ENCODE results near the gene RBM47.
"Not testable (repeated sequence)": the region's sequence is repeated elsewhere in the genome, so short reads cannot be mapped to it uniquely, and the experiment has no call there.

Gene RBM47

DNA sequence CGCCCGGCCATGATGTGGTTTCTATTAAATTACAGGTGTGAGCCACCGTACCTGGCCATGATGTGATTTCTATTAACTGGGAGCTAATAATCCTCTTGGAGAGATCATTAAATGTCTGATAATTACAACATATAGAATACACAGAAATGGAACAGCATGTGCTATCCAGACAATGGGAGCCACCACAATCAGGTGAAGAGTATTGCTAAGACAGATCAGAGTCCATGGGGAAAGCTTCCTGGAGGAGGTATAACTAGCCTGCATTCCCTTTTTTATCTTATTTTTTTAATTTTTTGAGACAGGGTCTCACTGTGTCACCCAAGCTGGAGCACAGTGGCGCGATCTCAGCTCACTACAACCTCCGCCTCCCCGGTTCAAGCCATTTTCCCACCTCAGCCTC, 147.7 kb downstream of the RBM47 start:
- DNase-seq: no peak

DNA sequence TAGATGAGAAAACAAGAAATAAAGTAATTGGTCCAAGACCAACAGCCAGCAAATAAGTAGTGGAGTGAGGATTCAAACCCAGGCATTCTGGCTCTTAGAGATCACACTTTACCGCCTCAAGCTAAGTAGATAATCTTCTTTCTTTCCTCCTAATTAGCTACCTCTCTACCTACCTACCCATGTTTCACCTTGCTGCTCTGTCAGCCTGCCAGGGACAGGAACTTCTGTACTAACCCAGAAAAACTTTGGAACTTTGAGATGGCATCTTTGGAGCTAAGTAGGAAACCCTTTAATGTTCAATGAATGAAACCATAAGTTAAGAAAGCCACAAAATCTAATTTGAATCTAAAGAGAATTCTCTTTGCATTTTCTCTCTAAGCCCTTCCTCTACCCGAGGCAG, 149.4 kb downstream of the RBM47 start:
- no peak for DNase-seq

DNA sequence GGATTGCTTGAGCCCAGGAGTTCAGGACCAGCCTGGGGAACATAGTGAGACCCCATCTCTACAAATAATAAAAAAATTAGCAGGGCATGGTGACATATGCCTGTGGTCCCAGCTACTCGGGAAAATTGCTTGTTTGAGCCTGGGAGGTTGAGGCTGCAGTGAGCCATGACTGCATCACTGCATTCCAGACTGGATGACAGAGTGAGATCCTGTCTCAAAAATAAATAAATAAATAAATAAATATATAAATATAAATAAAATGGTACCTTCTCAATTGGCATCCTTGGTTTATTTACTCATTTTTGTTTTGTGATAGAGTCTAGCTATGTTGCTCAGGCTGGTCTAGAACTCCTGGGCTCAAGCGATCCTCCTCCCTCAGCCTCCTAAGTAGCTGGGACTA, 150.3 kb downstream of the RBM47 start:
- no peak for DNase-seq

DNA sequence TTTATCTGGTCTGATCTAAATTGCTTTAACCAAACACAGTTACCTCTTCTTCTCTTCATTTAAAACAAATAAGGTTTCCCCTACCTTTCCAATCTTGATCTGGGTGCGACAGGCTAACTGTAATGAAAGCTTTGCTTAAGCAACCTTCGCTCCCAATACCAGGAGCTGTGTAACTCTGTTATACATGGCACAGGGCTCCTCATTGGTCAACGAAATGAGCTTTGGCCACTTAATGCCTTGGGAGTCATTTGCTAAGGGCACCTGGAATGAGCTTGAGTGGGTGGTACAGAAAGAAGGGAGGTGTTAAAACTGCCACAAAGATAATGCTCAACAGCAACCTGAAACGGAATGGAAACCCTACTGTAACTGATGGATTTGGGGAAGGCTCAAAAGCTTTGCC, 154.1 kb downstream of the RBM47 start:
- DNase-seq: peak; percentile 85

DNA sequence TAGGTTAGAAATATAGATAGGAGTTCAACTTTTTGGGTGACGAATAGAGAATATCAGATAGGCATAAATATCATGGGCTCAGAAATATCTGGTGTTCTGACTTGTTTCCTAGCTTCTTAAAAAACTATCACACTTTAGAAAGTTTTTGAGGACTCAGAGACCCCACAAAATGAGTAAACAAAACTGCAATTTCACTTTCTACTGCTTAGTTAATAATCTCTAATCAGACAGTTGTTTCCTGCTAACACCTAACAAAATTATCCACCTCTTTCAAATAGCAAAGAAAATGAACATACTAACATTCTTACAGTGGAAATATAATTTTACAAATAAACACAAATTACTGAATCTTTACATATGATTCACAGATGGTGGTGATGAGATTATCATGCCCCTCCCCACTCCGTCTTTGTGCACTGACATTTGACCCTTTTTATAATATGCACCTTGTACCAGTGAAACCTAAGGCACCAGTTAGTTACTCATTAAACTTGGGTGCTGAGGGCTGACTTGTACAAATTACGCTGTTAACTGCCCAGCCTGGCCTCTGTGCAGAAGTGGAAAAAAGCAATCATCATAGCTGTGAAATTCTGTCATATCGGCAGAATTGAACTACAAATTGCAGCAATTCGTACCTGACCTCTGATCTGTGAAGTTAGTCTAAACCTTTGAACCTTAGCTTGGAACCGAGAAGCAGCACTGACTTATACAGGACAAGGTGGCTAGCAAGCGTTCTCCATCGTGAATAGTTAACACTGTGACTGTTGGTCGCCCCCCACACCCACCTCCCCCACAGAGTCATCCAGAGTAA, 155.9 kb downstream of the RBM47 start:
- peak; percentile 12 for DNase-seq

DNA sequence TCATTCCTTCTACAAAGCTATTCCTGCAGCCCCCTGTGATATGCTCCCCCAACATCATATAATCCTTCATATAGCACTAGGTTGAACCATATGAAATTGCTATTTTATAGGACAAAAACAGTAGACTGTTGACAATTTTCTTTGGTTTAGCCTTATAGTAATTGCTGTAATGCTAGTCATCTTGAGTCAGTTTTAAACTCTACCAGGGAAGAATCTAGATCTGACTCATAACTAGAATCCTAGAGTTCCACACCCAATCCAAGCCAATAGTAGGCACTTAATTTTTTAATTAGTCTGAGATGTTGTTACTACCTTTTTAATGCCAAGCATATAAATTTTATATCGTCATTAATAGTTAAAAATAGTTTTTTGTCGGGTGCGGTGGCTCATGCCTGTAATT, 157.7 kb downstream of the RBM47 start:
- DNase-seq: no peak

DNA sequence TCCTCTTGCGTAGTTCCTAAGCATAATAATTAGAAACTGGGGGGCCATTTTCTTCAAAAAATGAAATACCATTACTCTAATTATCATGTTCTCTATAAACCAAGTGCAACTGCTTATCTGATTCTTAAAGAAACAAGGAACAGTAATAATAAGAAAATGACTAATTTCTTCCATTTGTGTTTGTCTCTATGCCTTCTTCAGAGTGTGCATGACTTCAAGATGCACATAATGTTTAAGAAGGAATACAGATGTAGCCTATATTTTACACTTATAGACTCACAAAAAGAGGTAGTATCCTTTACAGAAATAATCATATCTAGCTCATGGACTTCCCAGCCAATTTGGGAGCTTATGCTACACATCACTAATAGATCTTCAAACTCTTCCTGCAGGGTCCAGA, 162.9 kb downstream of the RBM47 start:
- DNase-seq: no peak

DNA sequence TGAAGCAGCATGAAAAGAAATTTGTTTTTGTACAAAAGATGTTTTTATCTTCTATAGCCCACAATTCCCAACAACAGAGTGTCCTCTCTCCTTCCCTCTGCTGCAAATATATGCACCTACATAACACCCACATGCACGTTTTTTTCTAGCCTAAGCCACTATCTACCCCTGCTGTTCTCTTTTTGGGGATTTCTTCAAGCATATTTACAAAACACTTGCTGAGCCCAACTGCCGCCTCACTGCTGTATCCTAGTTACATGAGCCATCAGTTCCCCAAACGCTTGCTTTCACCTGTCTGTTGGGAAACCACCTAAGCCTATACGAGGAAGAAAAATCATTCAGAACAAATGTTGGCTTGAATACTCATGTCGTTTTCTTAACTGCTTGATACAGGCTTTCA, 167.3 kb downstream of the RBM47 start:
- peak; percentile 72 for DNase-seq

DNA sequence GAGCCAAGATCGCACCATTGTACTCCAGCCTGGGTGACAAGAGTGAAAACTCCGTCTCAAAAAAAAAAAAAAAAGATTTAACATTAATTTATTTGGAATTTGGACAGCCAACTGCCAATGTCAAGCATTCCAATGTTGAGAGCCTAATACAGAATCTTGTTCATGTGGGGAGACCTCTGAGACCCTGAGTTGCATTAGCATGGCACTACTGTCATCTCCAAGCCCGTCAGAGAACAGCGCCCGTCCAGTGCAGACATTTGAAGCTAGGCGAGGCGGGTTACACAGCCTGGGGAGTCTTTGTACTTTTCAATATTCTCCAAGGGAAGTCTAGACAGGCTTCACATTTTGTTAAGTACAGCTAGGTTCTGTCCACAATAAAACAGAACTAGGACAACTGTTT, 167.8 kb downstream of the RBM47 start:
- peak; percentile 23 for DNase-seq

DNA sequence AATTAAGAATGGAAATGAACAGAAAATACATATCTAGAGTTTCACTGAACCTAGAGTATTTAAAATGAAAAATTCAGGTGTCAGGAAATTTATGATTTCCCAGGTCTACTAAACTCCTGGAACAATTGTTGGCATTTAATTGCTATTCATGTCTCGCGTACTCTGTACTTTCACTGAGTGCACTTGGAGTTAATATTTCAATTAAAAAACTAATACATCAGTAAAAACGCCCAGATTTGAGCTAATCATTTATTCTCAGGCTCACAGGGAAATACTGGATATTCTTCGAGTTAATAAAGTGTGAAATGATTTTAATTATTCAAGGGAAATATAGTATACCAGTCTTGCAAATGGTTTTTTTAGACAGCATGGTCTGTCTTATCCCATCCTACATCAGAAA, 168.6 kb downstream of the RBM47 start:
- DNase-seq: no peak

DNA sequence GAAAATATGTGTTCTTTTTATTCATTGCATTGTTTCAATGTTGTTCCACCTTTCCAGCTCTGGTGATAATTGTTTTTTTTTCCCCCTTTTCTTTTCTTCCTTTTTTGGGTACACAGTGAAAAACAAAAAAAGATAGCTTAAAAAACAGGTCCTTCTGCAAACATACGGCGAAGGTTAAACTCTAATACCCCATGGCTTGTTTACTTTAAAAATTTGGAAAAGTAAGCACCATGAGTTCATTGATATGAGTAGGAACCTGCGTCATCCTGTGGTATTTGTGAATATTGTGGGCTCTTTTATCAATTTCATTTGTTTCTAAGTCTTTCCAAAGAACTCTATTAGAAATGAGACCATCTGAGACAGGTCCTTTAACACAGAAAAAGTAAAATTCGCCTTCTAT, 171.0 kb downstream of the RBM47 start:
- no peak for DNase-seq

DNA sequence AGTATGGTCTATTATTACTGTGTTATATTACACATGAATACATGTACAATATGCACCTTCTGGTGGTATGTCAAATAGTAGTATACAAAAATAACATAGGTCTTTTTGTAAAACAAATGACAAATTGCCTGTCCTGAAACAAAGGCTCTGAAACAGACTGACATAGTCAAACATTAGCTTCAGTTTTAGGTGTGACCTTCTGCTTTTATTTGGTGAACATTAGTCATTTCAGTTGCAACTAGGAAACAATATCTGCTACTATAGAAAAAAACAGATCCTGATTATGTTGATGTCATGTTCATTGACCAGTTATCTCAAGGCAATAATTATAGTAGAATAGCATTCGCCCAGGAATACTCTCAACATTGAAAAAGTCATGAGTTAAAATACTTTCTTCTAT, 171.6 kb downstream of the RBM47 start:
- DNase-seq: peak; percentile 65

DNA sequence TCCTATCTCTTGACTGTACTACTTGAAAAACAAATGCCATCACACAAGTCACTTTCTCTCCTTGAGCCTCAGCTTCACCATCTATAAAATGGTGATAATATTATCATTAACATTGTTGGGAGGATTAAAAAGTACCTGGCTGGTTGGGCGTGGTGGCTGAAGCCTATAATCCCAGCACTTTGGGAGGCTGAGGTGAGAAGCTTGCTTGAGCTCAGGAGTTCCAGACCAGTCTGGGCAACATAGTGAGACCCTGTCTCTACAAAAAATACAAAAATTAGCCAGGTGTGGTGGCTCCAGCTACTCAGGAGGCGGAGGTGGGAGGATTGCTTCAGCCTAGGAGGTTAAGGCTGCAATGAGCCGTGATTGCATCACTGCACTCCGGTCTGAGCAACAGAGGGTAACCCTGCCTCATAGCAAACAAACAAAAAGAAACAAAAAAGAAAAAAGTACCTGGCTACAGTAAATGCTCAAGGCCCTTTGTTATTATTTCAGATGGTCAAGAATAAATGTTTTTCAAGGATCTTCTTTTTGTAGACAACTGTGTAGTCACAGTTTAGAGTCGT, 174.2 kb downstream of the RBM47 start:
- peak; percentile 16 for DNase-seq

DNA sequence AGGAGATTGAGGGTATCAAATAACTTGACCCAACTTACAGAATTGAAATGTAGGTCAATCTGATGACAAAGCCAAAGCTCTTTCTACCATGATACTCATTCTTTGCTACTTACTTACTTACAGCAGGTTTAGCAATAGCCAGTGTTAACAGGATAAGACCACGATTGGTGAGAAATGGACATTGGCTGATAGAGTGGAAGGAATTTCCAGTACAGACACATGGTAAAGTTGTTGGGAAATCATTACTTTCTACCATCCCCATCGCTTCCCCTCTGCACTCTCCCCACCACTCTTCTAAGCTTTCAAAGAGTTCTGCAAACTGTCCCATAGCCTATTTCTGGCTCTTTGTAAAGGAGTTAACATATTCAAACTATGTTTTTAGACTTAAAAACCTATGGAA, 174.8 kb downstream of the RBM47 start:
- DNase-seq: no peak

DNA sequence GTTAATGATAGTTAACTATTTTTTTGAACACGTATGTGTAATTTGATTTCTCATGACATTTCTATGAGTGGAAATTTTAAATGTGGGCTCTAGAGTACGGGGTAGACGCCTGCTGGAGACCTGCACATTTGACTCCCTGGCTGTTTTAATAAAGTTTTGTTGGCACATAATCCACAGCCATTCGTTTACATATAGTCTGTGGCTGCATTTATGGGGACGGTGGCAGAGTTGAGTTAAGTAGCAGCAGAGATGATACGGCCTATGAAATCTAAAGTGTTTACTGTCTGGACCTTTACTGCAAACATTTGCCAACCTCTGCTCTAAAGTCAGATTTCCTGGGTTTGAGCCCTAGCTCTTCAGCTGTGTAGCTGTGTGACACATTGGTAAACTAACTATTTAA, 175.8 kb downstream of the RBM47 start:
- DNase-seq: no peak

DNA sequence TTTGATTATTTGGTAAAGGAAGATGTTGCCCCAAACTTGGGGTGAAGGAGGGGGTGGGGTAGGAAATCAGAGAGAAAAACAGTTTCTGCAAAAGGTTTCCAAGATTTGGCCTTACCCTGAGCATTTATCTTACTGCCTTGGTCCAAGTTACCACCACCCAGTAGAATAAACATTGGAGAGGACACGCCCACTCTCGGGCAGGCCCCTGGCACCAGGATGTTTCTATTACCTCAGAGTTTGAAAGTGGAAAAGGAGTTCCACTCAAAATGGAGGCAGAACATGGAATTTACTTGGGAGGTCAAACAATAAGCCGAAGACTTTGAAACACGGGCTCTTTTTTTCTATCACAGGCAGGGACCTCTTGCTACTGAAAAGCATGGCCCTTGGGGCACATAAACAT, 180.8 kb downstream of the RBM47 start:
- DNase-seq: peak; percentile 3

DNA sequence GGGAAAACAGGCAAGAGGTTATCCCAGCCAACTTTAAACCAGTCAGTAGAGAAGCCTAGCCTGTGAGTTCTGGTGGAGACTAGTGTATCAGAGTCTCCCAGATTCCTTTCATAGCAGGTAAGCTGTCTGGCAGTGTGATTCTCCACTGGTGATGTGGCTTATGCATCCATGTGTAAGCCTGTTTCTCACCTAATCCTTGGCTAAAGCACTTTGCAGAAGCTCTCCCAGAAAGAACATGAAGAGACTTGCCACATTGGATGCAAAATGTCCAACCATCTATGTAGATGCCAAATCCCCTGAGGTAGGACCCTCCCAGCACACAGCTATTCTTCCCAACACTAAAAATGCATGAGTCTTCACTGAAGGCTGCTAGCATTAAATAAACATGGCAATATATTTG, 182.8 kb downstream of the RBM47 start:
- peak; percentile 4 for DNase-seq

DNA sequence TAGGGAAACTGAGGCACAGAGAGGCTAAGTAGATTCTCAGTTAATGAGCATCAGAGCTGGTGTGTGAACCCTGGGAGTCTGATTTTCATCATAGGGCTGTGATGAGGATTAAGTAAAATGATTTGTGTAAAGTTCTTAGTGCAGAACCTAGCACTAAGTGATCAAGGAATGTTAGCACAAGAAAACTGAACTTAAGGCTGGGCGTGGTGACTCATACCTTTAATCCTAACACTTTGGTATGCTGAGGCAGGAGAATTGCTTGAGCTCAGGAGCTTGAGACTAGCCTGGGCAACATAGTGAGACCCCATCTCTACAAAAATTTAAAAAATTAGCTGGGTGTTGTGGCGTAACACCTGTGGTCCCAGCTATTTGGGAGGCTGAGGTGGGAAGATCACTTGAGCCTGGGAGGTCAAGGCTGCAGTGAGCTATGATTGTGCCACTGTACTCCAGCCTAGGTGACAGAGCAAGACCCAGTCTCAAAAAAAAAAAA, 183.4 kb downstream of the RBM47 start:
- DNase-seq: not testable (repeated sequence)

DNA sequence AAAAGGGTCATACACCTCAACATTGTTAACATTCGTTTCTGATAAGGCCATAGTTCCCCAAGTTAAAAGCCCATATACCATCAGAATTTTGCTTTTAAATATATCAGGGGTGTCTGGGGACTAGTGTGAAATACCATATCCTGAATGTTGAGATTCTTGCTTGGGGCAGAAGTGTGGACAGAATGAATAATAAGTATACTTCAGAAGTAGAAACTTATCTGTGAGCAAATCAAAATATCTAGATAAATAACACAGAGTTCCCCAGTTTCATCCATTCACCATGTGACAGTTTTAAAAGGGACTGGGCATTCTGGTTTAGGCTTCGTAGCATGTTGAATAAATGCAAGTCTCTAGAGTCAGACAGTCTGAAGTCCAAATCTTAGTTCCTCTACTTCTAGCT, 184.0 kb downstream of the RBM47 start:
- no peak for DNase-seq

DNA sequence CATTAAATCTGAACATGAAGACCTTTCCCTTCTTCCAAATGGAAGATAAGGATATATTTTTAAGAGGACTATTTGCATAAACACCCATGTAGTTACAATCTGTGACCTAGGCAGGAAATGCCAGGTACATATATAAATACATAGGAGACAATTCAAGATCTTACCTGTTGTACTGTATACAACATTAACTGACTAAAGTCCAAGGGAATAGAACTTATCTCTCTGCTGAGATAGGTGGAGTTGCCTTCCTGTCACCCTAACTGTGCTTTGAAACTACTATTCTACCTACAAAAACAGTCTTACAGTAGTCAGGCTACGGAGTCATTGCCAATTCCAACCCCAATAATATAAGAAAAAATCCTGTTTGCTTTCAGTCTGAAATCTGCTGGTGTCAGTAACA, 188.2 kb downstream of the RBM47 start:
- no peak for DNase-seq

DNA sequence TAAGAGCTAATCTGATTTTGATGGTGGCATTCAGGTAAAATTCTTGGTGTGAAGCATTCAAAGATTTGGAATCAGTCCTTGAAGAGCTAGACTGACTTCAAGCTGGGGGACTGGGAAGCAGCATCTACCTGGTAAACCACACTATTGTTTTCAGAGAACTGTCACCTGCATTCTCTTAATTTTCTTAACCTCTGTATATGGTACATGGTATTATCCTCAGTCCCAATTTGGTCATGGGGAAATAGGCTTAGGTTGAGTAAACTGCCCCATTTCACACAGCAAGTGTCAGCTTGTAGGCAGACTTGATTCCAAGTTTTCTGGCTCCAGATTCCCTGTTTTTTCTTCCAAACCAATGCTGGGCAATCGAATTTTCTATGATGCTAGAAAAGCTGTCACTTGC, 190.1 kb downstream of the RBM47 start:
- no peak for DNase-seq

DNA sequence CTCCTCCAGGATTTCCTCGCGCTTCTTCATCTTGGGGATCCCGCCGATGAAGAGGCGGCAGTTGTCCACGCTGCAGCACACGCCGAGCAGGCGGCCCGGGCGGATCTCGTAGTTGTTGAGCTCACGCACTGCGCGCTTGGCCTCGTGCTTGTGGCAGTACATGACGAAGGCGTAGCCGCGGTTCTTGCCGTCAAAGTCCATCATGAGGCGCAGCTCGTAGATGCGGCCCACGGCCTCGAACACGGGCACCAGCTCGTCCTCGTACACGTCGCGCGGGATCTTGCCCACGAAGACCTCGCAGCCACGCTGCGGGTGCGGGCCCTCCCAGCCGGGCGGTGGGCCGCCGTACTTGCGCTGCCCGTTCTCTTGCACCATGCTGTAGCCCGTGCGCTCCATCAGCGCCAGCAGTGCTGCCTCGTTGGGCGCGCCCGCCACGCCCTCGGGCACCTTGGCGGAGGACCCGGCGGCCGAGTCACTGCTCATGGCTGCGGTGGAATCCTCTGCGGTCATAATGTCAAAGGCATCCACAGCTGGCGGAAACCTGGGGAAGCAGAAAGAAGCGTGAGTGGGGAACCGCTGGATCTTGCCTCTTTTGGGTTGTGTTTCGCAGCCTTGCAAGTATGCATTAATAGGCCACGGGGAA, 191.2 kb downstream of the RBM47 start:
- DNase-seq: no peak

DNA sequence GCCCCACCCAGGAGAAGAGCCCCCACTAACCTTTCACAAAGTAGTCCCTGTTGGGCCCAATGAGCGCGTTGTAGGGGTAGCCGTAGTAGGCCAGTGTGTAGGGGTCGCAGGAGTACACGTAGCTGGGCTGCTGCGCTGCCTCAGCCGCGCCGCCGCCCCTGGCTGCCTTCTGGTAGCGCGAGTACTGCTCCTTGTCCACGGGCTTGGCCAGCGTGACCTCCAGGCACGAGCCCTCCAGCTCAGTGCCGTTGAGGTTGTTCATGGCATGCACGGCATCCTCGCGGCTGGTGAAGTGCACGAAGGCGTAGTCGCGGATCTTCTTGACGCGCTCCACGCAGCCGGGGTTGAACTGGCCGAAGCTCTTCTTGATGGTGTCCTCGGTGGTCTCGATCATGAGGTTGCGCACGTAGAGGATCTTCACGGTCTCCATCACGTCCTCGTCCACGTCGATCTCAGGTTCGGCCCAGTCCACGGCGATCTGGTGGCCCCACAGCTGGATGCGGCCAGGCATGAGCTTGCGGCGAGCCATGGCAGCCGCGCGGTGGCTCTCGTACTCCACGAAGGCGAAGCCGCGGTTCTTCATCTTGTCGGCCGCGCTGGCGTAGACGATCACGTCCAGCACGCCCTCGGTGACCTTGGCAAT, 191.8 kb downstream of the RBM47 start:
- no peak for DNase-seq

DNA sequence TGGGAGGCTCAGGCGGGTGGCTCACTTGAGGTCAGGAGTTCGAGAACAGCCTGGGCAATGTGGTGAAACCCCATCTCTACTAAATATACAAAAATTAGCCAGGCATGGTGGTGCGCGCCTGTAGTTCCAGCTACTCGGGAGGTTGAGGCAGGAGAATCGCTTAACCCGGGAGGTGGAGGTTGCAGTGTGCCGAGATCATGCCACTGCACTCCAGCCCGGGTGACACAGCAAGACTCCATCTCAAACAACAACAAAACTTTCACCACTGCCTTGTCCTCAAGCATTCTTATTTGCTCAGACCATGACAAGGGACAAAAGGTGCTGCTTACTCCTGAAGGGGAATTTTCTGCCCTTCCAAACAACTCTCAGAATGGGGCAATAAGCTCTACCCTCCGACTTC, 194.4 kb downstream of the RBM47 start:
- DNase-seq: not testable (repeated sequence)

Data from NCI-H69 (cell line).